MCF 10A (cell line): ENCODE measurements around the gene DNAJB9. TPM values are rescaled to one million over a fixed set of nuclear protein-coding genes. Genes with fewer than 3 reads are reported as not detected.

Source experiments
- BruUV-seq: library from RNA; stranded (reverse); fragments of 400-500 nt; replicated peaks from 2 replicates; lab custom pipeline; 2021; lab: Mats Ljungman, UMichigan
- CTCF ChIA-PET: fragments of 300-600 bp; sonication (Branson Sonifier 250); formaldehyde crosslinking; extraction: SDS; loops from one replicate; lab custom pipeline; 2021; ENCODE audit warnings: antibody characterized with exemption, inconsistent platforms; lab: Yijun Ruan, JAX
- POLR2A ChIA-PET: fragments of 300-600, 350-650 bp; sonication (Branson Sonifier 250); formaldehyde crosslinking; extraction: SDS; loops from one replicate; lab custom pipeline; 2020; ENCODE audit warnings: antibody characterized with exemption, inconsistent platforms; lab: Yijun Ruan, JAX
- DNase-seq: peaks from one replicate; pipeline ENCODE4 v3.0.0-alpha.2; 2018; ENCODE audit not compliant: unreplicated experiment
- H3K27ac Mint-ChIP-seq: one replicate; pipeline ENCODE4 v1.8.0; 2022; ENCODE audit warnings: mild to moderate bottlenecking, low read depth, mixed read lengths; ENCODE audit not compliant: unreplicated experiment
- H3K27me3 Mint-ChIP-seq: one replicate; pipeline ENCODE4 v1.8.0; 2022; ENCODE audit warnings: mixed read lengths; ENCODE audit not compliant: insufficient read depth, unreplicated experiment
- H3K36me3 Mint-ChIP-seq: one replicate; pipeline ENCODE4 v1.8.0; 2022; ENCODE audit warnings: mild to moderate bottlenecking, moderate library complexity, mixed read lengths; ENCODE audit not compliant: insufficient read depth, unreplicated experiment
- H3K4me1 Mint-ChIP-seq: one replicate; pipeline ENCODE4 v1.8.0; 2022; ENCODE audit warnings: mixed read lengths; ENCODE audit not compliant: insufficient read depth, unreplicated experiment
- H3K4me3 Mint-ChIP-seq: one replicate; pipeline ENCODE4 v1.8.0; 2022; ENCODE audit warnings: mild to moderate bottlenecking, moderate library complexity, mixed read lengths; ENCODE audit not compliant: unreplicated experiment
- H3K9me3 Mint-ChIP-seq: one replicate; pipeline ENCODE4 v1.8.0; 2022; ENCODE audit warnings: mixed read lengths; ENCODE audit not compliant: unreplicated experiment
- CTCF ChIP-seq: fragments of 200-600 bp; IDR thresholded peaks from one replicate; pipeline ENCODE4 v1.8.0; 2022; ENCODE audit warnings: antibody characterized with exemption, mild to moderate bottlenecking; ENCODE audit not compliant: unreplicated experiment
- intact Hi-C: fragments of 100-400 bp; cut with micrococcal nuclease; formaldehyde crosslinking; loops from 2 replicates; pipeline ENCODE4 v1.14.1; 2022
- total RNA-seq: library from RNA; stranded (reverse); gene quantifications from 2 replicates; pipeline ENCODE4 v1.2.3, GENCODE V29; 2022

Gene DNAJB9
- total RNA-seq, 1 experiment from 2014 or later, result 45.9 TPM

GRCh38 chr7:108613949-108614381 lies 44.3 kb downstream of the DNAJB9 start:
- Mint-ChIP-seq H3K9me3 (no peaks in the 10 kb centered on the region), H3K27ac (no peak overlapping the region), H3K27me3 (peaks cover 43% of the 10 kb centered on the region), H3K36me3 (no peaks in the 10 kb centered on the region), H3K4me1 (no peaks in the 10 kb centered on the region), H3K4me3 (no peak overlapping the region)
- no TSS peak for BruUV-seq
- POLR2A ChIA-PET, result no interaction called here
- no peak for DNase-seq
- TF ChIP-seq CTCF, result no peak
- CTCF ChIA-PET, result interaction anchor here (0.6 to 1.0 kb wide), 6 partner anchors 9 to 1817 kb away, joined by 3 to 4 read pairs (median 3); no protein-coding TSS in a partner anchor
- intact Hi-C loops, result loop anchor here (5.0 kb wide), 1 partner anchor 1828 kb away; no protein-coding TSS in a partner anchor

GRCh38 chr7:108614896-108615295 lies 45.2 kb downstream of the DNAJB9 start:
- H3K4me3 Mint-ChIP-seq, result no peak overlapping the region
- BruUV-seq, result no TSS peak
- no peak for TF ChIP-seq CTCF
- H3K27ac Mint-ChIP-seq, result no peak overlapping the region
- H3K9me3 Mint-ChIP-seq, result no peaks in the 10 kb centered on the region
- intact Hi-C loops, result loop anchor here (5.0 kb wide), 1 partner anchor 1827 kb away; no protein-coding TSS in a partner anchor
- H3K27me3 Mint-ChIP-seq, result peaks cover 52% of the 10 kb centered on the region
- no peaks in the 10 kb centered on the region for H3K4me1 Mint-ChIP-seq
- ChIA-PET POLR2A (no interaction called here), CTCF (interaction anchor here (0.6 kb wide), 2 partner anchors 434 to 730 kb away, joined by 5 to 6 read pairs; no protein-coding TSS in a partner anchor)
- no peak for DNase-seq
- no peaks in the 10 kb centered on the region for H3K36me3 Mint-ChIP-seq

GRCh38 chr7:108618056-108618455 lies 48.4 kb downstream of the DNAJB9 start:
- Mint-ChIP-seq H3K4me3 (no peak overlapping the region), H3K27ac (no peak overlapping the region), H3K27me3 (peaks cover 62% of the 10 kb centered on the region), H3K9me3 (no peaks in the 10 kb centered on the region), H3K4me1 (no peaks in the 10 kb centered on the region), H3K36me3 (no peaks in the 10 kb centered on the region)
- DNase-seq, result no peak
- CTCF ChIA-PET, result interaction anchor here (0.7 to 1.0 kb wide), 2 partner anchors 14 to 1184 kb away, joined by 3 to 5 read pairs; no protein-coding TSS in a partner anchor
- BruUV-seq, result no TSS peak
- TF ChIP-seq CTCF, result no peak
- intact Hi-C loops, result no loop called here
- POLR2A ChIA-PET, result interaction anchor here (1.0 kb wide), 1 partner anchor 8 kb away, joined by 3 read pairs; no protein-coding TSS in a partner anchor

GRCh38 chr7:108623220-108623619 lies 53.5 kb downstream of the DNAJB9 start:
- no TSS peak for BruUV-seq
- TF ChIP-seq CTCF, result no peak
- ChIA-PET CTCF (interaction anchor here (1.3 kb wide), 1 partner anchor 9 kb away, joined by 3 read pairs; no protein-coding TSS in a partner anchor), POLR2A (no interaction called here)
- Mint-ChIP-seq H3K9me3 (no peaks in the 10 kb centered on the region), H3K4me1 (no peaks in the 10 kb centered on the region), H3K27ac (no peak overlapping the region), H3K4me3 (no peak overlapping the region), H3K36me3 (no peaks in the 10 kb centered on the region), H3K27me3 (peaks cover 94% of the 10 kb centered on the region)
- no peak for DNase-seq
- intact Hi-C loops, result no loop called here

Other genes with a start within 250 kb of the DNAJB9 start
- gene NRCAM, start 113.4 kb upstream of the DNAJB9 start, total RNA-seq, result 1.1 and 1.2 TPM in 2 replicates
- gene PNPLA8, start 43.7 kb upstream of the DNAJB9 start, total RNA-seq, result 28.5 and 39.9 TPM in 2 replicates
- gene THAP5, start 168 bp upstream of the DNAJB9 start, total RNA-seq, result 44.0 and 49.1 TPM in 2 replicates